GM12875 (cell line): ENCODE measurements around the gene FIGN.

Source experiments
- H3K4me3 ChIP-seq: one replicate; pipeline ENCODE4 v1.5.1; 2011; ENCODE audit warnings: low read depth, low read length, control low read depth
- CTCF ChIP-seq: IDR thresholded peaks from 2 replicates; pipeline ENCODE4 v1.5.1; 2011; ENCODE audit warnings: low read depth, mild to moderate bottlenecking, control low read depth, inconsistent platforms, low read length, moderate library complexity, borderline replicate concordance; ENCODE audit not compliant: insufficient read depth

FIGN gene

GRCh38 chr2:163551616-163552373 is 184.0 kb downstream of the FIGN start:
- no peak for TF ChIP-seq CTCF
- no peak overlapping the region for H3K4me3 ChIP-seq

GRCh38 chr2:163548970-163549369 is 186.8 kb downstream of the FIGN start:
- no peak for TF ChIP-seq CTCF
- no peak overlapping the region for H3K4me3 ChIP-seq
